Panc1 (cell line): ENCODE results near the gene CAPN8. TPM values are rescaled to one million over a fixed set of nuclear protein-coding genes. Genes with fewer than 3 reads are reported as not detected.
"Not testable (repeated sequence)": the region's sequence is repeated elsewhere in the genome, so short reads cannot be mapped to it uniquely, and the experiment has no call there.

Source experiments
- ATAC-seq: fragments of 200-7000 bp; cut with Tn5 transposase; 2 replicates; pipeline ENCODE4 v1.9.1; 2020; ENCODE audit warnings: mild to moderate bottlenecking, moderate library complexity
- BruUV-seq: library from RNA; stranded (reverse); fragments of 400-500 nt; replicated peaks from 2 replicates; lab custom pipeline; 2021; lab: Mats Ljungman, UMichigan
- CTCF ChIA-PET: fragments of 300-600 bp; sonication (Branson Sonifier 250); formaldehyde crosslinking; loops from one replicate; lab custom pipeline; 2022; ENCODE audit warnings: antibody characterized with exemption; lab: Charles Lee
- POLR2A ChIA-PET: fragments of 300-600 bp; sonication (Branson Sonifier 250); formaldehyde crosslinking; loops from one replicate; lab custom pipeline; 2022; ENCODE audit warnings: antibody characterized with exemption; lab: Charles Lee
- DNase-seq: peaks from one replicate; pipeline ENCODE4 v3.0.0-alpha.2; 2010; ENCODE audit warnings: low read depth, low spot score
- H3K27ac ChIP-seq: 2 replicates; pipeline ENCODE4 v1.5.1; 2011; ENCODE audit warnings: mild to moderate bottlenecking, low read length, inconsistent platforms
- H3K27me3 ChIP-seq: fragments of 200-500 bp; sonication (Bioruptor generic); 2 replicates; pipeline ENCODE4 v1.6.0; 2014; ENCODE audit warnings: low read length, inconsistent platforms; ENCODE audit not compliant: control insufficient read depth, insufficient read depth
- H3K36me3 ChIP-seq: fragments of 200-500 bp; sonication (Bioruptor generic); 2 replicates; pipeline ENCODE4 v1.5.1; 2014; ENCODE audit warnings: inconsistent platforms, mild to moderate bottlenecking, low read length, moderate library complexity; ENCODE audit not compliant: control insufficient read depth, insufficient read depth
- H3K4me1 ChIP-seq: 2 replicates; pipeline ENCODE4 v1.5.1; 2011; ENCODE audit warnings: inconsistent platforms, mild to moderate bottlenecking, low read length, moderate library complexity; ENCODE audit not compliant: control insufficient read depth, insufficient read depth
- H3K4me3 ChIP-seq, 2 experiments: 2 replicates each; pipeline ENCODE4 v1.5.1; 2011 to 2012; ENCODE audit warnings: low read depth in 2 of 2, low read length in 2 of 2, mild to moderate bottlenecking in 2 of 2, inconsistent platforms in 1 of 2, moderate library complexity in 1 of 2
- H3K9me3 ChIP-seq: fragments of 200-500 bp; sonication (Bioruptor generic); 2 replicates; pipeline ENCODE4 v1.5.1; 2014; ENCODE audit warnings: low read depth, mild to moderate bottlenecking, inconsistent platforms, low read length, moderate library complexity; ENCODE audit not compliant: control insufficient read depth, insufficient read depth
- CTCF ChIP-seq: fragments of 450-650 bp; IDR thresholded peaks from 2 replicates; pipeline ENCODE4 v1.5.1; 2017; ENCODE audit warnings: mild to moderate bottlenecking
- POLR2AphosphoS5 ChIP-seq: IDR thresholded peaks from 2 replicates; pipeline ENCODE4 v1.6.1; 2012; ENCODE audit warnings: mild to moderate bottlenecking, low read depth, low read length, moderate library complexity
- REST ChIP-seq, 2 experiments: IDR thresholded peaks; 2 replicates each; pipeline ENCODE4 v1.6.1; 2011 to 2012; ENCODE audit warnings: low read depth in 2 of 2, control low read depth in 1 of 2, low read length in 1 of 2, mild to moderate bottlenecking in 1 of 2, moderate library complexity in 1 of 2; ENCODE audit not compliant: insufficient read depth in 1 of 2
- SIN3A ChIP-seq: IDR thresholded peaks from 2 replicates; pipeline ENCODE4 v1.6.1; 2012; ENCODE audit warnings: low read depth, mild to moderate bottlenecking, low read length, moderate library complexity, borderline replicate concordance; ENCODE audit not compliant: insufficient read depth
- TCF7L2 ChIP-seq: IDR thresholded peaks from 2 replicates; pipeline ENCODE4 v1.6.1; 2011; ENCODE audit warnings: mild to moderate bottlenecking, low read depth, low read length, inconsistent platforms
- in situ Hi-C: cut with HindIII; loops from 2 replicates; pipeline ENCODE4 v1.10.0; 2016; ENCODE audit warnings: low sequenced_read_pairs, low pct_unique_long_range_greater_than_20kb
- intact Hi-C: fragments of 100-400 bp; cut with micrococcal nuclease; formaldehyde crosslinking; loops from one replicate; pipeline ENCODE4 v1.10.0; 2022; ENCODE audit not compliant: unreplicated experiment
- total RNA-seq: library from RNA; stranded (reverse); gene quantifications from one replicate; pipeline ENCODE4 v1.2.1, GENCODE V29; 2021; ENCODE audit not compliant: unreplicated experiment

Gene CAPN8
- total RNA-seq, 1 experiment from 2014 or later: 0.28 TPM

- no TSS peak for BruUV-seq
- Histone ChIP-seq H3K27ac (no peak overlapping the region), H3K4me1 (no peaks in the 10 kb centered on the region), H3K27me3 (peaks cover 3% of the 10 kb centered on the region; the same call in 1 of the 2 replicates), H3K9me3 (no peaks in the 10 kb centered on the region), H3K4me3 (no peak overlapping the region), H3K36me3 (no peaks in the 10 kb centered on the region)
- ATAC-seq (no peak), DNase-seq (no peak)
- intact Hi-C loops (no loop called here), in situ Hi-C loops (no loop called here)
- TF ChIP-seq SIN3A (no peak), POLR2AphosphoS5 (no peak), REST (IDR thresholded peaks at IDR 0.05; ENCODE audit: insufficient read depth in 1 of 2, low read depth in 2 of 2, low read length in 1 of 2) (no peak), CTCF (no peak), TCF7L2 (no peak)
- CTCF ChIA-PET: no interaction called here
- POLR2A ChIA-PET: no interaction called here
These were observed 144.4 kb downstream of the CAPN8 start for GRCh38 chr1:223521150-223521549.

- ChIA-PET CTCF (no interaction called here), POLR2A (no interaction called here)
- no TSS peak for BruUV-seq
- Histone ChIP-seq H3K36me3 (no peaks in the 10 kb centered on the region), H3K4me3 (no peak overlapping the region), H3K27ac (no peak overlapping the region), H3K9me3 (no peaks in the 10 kb centered on the region), H3K4me1 (no peaks in the 10 kb centered on the region), H3K27me3 (peaks cover 2% of the 10 kb centered on the region; the same call in 1 of the 2 replicates)
- in situ Hi-C loops (no loop called here), intact Hi-C loops (no loop called here)
- no peak for ATAC-seq
- DNase-seq: no peak
- no peak for TF ChIP-seq POLR2AphosphoS5
These were observed 145.3 kb downstream of the CAPN8 start for GRCh38 chr1:223520200-223520599.

- CTCF ChIA-PET: interaction anchor here (0.6 kb wide), 1 partner anchor 18 kb away, joined by 3 read pairs; no protein-coding TSS in a partner anchor
- ATAC-seq (no peak), DNase-seq (no peak)
- TF ChIP-seq CTCF: no peak
- TF ChIP-seq TCF7L2: no peak
- no peak for TF ChIP-seq POLR2AphosphoS5
- no peak for TF ChIP-seq SIN3A
- no peak for TF ChIP-seq REST (IDR thresholded peaks at IDR 0.05; ENCODE audit: insufficient read depth in 1 of 2, low read depth in 2 of 2, low read length in 1 of 2)
- Histone ChIP-seq H3K27me3 (peaks cover 3% of the 10 kb centered on the region), H3K36me3 (no peaks in the 10 kb centered on the region), H3K9me3 (no peaks in the 10 kb centered on the region), H3K4me1 (no peaks in the 10 kb centered on the region), H3K27ac (no peak overlapping the region), H3K4me3 (no peak overlapping the region)
- in situ Hi-C loops: no loop called here
- BruUV-seq: no TSS peak
- POLR2A ChIA-PET: no interaction called here
- intact Hi-C loops: no loop called here
These were observed 146.4 kb downstream of the CAPN8 start for GRCh38 chr1:223519116-223519515.

- H3K4me1 ChIP-seq, H3K27me3 ChIP-seq, H3K9me3 ChIP-seq, H3K4me3 ChIP-seq, CTCF ChIA-PET, in situ Hi-C loops, H3K36me3 ChIP-seq, intact Hi-C loops, ATAC-seq, DNase-seq, H3K27ac ChIP-seq, BruUV-seq: not testable (repeated sequence)
- POLR2A ChIA-PET: interaction anchor here (0.6 kb wide), 1 partner anchor 11 kb away, joined by 7 read pairs; no protein-coding TSS in a partner anchor
These were observed 146.9 kb downstream of the CAPN8 start for GRCh38 chr1:223518553-223518952.
